GM21381 (cell line): Measurements from ENCODE around the gene MFSD12.

ENCODE experiments used
- ATAC-seq: cut with Tn5 transposase; IDR thresholded peaks from one replicate; pipeline ENCODE4 v1.9.1; 2021; ENCODE audit warnings: mild to moderate bottlenecking, moderate library complexity; ENCODE audit not compliant: unreplicated experiment

MFSD12 gene

DNA sequence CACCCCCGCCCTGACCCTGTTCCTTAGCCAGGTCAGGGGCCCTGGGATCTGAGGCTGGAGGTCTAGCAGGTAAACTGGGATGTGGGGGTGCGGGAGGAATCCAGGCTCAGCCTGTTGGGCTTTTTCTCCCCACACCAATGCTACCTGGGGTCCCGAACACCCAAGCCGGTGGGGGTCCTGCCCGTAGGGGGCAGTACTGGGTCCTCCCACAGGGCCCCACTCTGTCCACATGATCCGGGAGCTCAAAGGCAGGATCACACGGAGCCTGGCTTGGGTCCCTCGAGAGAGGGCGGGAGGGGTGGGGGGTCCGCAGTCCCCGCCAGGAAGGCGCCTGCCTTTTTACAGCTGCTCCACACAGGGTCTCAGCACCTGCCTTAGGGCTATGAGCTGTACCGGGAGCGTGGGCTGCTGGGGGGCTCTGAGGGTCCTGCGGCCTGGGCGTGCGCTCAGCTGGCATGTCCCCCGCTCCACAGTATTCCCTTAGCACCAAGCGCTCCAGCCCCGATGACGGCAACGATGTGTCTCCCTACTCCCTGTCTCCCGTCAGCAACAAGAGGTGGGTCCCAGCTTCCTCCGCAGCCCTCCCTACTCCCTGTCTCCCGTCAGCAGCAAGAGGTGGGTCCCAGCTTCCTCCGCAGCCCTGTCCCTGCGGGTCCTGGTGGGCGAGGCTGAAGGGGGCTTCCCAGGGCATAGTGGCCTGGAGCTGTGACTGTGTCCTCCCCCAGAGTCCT, 30.7 kb downstream of the MFSD12 start:
- ATAC-seq: no peak

DNA sequence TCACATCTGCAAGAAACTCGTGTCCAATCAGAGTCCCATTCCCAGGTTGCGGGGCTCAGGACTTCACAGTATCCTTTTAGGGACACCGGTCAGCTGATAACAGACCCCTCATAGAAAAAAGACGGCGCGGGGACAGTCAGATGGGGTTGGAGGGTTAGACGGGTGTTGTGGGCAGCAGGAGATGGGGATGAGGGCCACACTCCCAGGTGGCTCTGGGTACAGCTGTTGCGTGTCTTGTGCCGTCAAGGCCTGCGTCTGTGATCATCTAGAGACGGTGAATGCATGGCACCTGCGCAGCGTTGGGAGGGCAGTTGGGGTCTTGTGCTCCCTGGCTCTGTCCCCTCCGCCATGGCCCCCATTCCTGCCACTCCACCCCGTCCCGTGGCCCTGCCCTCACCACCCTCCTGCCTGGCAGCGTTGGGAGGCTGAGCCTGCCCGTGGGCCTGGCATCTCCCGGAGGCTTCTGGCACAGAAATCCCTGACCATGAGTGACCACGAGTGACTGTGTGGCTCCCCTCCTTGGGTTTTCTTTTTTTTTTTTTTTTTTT, 32.4 kb downstream of the MFSD12 start:
- no peak for ATAC-seq

DNA sequence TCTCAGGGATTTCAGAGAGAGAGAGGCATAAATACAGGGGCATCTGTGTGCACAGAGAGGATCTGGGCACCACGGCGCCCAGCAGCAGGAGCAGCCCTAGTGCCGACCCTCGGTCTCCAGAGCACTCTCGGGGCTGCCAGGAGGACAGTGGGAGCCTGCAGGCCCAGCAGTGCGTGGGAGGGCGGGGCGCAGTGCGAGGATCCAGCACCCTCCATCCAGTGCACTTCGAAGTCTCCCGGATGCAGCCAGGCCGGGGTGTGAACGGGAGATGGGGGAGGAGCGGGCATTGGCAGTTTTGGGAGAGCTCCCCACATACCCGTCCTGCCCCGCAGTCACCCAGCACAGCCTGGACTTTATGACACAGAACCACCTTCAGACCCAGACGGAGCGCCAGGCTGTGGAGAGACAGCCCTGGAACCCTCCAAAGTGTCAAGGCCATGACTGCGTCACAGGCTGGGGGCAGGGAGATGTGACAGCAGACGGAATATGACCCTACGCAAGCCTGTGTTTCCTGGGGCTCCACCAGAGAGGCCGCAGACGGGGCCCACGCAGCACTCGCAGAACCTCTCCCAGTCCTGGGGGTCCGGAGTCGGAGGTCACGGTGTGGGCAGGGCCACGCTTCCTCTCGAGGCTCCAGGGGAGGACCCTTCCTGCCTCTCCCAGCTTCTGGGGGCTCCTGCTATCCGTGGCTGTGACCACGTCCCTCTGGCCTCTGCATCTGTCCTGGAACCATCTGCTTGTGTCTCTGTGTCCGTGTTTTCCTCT, 33.1 kb downstream of the MFSD12 start:
- no peak for ATAC-seq

DNA sequence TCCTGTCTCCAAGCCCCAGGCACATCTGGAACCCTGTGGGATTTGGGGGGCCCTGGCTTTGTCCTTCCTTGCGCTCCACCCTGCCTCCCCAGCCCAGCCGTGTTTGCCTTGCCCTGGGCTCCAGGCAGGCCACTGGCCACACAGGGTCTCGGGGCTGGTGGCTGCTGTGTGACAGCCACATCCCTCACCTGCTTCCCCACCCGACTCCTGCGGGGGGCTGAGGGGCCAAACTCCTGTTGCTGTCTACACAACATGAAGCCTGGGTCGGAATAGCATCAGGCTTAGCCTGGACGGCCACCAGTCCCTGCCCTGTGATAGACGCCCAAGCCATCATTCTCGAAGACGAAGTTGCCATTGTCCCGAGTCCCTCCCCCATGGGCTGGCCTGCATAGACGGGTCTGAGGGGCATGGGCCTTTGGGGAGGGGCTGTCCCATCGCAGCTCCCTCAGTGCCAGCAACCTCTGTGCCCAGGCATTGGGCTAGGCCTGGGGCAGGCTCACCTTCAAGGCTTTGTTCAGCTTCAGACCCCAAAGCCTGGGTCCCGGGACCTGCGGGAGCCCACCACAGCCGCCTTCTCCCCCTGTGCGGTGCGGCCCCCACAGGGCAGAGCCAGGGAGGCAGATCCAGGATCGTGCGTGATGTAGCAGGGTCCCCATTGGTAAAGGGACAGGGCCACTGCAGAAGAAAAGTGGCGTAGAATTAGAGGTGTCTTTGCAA, 33.9 kb downstream of the MFSD12 start:
- ATAC-seq: no peak

DNA sequence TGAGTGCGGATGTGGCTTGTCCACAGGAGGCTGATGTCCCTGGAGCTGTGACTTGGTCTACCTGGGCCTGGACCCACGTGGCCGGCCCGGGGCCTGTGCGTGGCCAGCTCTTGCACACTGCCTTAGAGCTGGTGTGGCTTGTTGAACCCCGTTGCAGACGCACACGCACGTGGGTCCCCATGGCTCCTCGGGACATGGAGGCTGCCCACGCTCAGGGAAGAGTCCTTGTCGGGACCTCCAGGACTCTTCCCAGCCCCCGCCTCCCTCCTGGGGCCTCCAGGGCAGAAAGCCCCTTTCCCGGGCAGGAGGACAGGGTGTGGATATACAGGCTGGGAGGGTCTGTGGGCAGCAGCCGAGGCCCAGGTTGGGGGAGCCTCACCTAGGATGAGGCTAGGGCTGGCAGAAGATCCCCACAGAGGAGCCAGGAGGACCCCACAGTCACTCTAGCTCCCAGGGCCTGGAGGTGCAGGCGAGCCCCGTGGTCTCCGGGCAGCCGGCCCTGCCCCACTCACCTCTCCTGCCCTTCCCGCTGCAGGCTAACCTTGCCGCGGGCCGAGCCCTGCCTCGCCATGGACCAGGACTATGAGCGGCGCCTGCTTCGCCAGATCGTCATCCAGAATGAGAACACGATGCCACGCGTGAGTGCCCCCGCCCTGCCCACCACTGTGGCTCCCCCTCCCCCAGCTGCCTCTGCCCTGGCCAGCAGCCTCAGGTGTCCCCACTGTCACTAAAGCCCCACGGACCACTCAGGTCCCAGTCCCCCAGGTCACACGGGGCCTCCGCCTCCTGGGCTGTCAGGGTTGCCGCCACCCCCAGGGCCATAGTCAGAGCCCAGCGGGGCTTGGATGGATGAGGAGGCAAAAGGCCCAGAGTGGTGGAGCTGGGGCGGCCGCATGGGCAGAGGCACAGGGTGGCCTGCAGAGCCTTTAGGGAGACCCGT, 34.7 kb downstream of the MFSD12 start:
- no peak for ATAC-seq

DNA sequence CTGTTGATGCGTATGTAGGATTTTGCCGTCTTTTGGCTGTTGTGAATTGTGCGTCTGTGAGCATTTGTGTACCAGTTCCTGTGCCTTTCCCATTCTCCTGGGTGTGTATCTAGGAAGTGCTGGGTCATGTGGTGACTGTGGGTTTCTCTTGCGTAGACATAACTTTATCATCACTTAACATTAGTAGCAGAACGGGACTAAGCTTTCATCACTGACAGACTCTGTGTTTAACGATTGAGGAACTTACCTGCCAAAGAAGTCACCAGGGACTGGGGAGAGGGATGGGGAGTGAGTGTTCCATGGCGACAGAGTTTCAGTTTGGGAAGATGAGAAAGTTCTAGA, 36.3 kb downstream of the MFSD12 start:
- ATAC-seq: no peak

DNA sequence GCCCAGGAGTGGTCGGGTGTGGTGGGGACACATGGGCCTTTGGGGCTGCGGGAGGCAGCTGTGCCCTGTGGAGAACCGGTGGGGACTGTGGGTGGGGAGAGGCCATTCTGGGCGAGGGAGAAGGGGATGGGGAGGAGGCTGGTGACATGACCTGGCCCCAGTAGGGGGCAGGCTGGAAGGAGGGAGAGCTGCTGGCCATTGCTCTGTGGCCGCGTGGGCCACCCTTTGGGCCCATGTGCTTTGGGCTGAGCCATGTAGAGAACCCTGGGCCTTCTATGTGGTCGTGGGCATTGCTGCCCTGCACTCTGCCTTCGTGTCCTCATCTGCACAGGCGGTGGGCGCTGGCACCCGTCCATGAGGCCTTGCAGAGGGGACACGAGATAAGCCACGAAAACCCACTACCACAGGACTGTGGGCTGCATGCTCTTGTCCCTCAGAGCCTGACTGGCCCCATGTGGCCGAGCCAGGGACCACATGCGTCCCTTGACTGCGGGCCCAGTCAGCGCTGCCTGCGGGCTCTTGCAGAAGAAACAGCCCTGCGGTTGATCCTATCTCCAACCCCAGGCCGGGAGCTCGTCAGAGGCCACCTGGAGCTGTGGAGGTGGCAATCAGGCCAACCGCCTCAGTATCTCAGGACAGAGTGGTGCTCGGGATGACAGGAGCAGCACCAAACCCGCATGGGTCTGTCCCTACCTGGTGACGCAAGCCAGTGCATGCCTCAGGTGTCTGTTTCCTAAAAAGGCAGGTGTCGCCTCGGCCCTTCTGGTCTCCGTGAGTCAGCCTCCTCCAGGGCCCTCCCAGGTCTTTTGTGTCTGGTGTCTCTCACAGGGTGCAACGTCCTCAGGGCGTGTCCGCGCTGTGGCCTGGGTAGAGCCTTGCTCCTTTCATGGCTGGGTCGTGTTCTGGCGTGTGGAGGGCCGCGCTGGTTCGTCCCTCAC, 37.0 kb downstream of the MFSD12 start:
- ATAC-seq: no peak

DNA sequence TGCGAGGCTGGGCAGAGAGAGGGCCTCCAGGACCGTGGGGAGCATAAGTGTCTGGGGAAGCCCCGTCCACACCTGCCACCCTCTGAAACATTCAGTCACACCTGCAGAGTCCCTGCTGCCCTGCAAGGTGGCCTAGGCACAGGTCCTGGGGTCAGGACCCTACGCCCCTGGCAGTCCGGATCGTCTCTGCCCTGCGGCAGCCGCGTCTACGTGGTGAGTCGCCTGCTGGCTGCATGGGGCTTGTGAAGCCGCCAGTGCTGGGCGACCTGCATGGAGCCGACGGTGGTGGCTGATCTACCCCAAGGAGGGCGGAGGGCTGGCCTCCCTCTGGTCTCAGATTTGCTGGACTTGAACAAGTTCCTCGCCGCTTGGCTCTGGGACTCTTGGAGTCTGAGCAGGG, 38.3 kb downstream of the MFSD12 start:
- no peak for ATAC-seq

DNA sequence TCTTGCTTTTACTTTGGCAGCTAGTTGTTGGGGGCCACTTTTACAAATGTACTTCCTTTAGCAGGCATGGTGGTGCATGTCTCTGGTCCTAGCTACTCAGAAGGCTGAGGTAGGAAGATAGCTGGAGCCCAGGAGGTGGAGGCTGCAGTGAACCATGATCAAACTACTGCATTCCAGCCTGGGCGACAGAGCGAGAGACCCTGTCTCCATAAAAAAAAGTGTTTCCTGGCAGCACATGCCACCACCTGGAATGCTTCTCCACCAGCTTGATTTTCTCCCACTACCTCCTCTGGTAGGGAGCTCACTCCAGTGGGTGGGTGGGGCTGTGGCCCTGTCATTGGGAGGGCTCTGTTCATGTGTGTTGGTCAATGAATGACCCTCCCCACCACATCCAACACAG, 38.7 kb downstream of the MFSD12 start:
- no peak for ATAC-seq

DNA sequence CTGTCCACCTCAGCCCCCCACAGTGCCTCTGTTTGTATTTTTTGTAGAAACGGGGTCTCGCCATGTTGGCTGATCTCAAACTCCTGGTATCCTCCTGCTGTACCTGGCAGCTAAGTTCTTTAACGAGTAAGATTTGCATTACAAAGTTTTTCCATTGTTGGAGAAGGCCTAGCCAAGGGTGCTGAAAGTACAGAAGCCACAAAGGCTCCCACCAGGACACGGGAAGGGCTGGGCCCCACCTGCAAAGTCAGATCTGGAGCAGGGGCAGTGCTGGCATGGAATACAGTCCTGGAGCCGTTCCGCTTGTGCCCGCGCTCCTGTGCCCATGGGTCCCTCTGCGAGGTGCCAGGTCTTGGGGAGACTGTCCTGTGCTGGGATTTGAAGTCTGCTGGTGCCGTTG, 39.1 kb downstream of the MFSD12 start:
- no peak for ATAC-seq

DNA sequence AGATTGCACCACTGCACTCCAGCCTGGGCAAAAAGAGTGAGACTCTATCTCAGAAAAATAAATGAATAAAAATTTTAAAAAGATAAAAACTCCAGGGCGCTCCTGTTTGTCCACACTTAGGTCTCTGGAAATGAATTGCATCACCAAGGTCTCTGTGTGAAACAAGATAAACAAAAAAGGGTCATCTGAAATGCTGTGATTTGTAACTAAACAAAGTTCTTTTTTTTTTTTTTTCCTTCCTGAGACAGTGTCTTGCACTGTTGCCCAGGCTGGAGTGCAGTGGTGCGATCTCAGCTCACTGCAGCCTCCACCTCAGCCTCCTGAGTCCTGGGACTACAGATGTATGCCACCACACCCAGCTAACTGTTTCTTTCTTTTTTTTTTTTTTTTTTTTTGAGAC, 39.7 kb downstream of the MFSD12 start:
- ATAC-seq: no peak

DNA sequence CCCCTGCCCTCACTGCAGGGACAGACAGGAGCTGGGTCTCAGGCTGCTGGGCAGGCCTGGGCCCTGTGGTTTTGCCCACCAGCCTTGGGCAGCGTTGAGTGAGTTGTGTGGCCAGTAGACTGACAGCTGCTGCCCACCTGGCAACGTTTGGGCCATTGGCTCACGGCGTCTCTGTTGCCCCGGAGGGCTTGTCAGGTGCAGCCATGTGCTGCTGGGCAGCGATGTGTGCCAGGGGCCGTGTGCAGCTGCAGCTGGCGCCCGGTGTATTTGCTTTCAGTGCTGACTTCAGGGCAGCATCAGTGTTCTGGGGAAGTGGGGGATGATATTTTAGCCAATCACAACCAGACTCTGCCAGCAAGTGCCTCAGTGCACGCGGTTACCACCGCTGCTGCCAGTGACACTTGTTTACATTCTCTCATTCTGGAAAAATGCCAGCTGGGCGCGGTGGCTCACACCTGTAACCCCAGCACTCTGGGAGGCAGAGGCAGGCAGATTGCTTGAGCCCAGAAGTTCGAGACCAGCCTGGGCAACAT, 40.6 kb downstream of the MFSD12 start:
- ATAC-seq: no peak

DNA sequence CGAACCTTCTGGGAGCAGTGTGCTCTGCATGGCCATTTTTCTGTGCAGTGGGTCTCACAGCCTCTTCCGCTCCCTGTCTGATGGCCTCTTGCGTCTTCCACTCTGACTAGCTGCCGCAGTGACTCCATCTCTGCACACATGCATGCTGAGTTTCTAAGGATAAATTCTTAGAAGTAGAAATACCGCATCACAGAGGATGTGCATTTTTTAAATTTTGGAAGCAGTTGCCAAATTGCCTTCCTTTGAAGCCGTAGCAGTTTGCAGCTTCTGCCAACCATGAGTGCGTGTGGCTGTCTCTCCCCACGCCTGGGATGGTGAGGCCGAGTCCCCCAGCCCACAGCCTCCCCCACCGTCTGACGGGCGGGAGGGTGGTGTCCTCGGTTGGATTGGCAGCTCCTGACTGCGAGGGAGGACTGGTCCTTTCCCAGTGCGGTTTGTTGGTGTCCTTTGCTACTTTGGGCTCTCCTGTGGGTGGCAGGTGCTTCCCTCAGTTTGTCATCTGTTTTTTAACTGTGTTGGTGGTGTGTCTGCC, 41.4 kb downstream of the MFSD12 start:
- ATAC-seq: no peak

DNA sequence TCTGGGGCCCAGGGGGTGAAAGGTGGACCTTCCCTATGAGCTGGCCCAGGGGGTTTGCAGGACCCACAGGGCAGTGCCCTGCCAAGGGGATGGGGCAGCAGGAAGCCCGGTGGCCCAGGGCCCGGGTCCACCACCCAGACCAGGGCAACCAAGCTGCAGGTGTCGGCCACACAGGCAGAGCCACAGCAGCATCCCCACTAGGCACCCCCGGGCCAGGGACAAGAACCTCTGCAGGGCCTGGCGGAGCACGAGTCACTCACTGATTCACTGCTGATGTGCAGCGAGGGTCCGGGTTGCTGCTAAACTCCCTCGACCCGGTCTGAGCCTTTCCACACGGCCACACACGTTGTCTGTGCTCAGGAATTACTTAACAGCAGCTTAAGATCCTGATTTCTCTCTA, 42.5 kb downstream of the MFSD12 start:
- ATAC-seq: no peak

DNA sequence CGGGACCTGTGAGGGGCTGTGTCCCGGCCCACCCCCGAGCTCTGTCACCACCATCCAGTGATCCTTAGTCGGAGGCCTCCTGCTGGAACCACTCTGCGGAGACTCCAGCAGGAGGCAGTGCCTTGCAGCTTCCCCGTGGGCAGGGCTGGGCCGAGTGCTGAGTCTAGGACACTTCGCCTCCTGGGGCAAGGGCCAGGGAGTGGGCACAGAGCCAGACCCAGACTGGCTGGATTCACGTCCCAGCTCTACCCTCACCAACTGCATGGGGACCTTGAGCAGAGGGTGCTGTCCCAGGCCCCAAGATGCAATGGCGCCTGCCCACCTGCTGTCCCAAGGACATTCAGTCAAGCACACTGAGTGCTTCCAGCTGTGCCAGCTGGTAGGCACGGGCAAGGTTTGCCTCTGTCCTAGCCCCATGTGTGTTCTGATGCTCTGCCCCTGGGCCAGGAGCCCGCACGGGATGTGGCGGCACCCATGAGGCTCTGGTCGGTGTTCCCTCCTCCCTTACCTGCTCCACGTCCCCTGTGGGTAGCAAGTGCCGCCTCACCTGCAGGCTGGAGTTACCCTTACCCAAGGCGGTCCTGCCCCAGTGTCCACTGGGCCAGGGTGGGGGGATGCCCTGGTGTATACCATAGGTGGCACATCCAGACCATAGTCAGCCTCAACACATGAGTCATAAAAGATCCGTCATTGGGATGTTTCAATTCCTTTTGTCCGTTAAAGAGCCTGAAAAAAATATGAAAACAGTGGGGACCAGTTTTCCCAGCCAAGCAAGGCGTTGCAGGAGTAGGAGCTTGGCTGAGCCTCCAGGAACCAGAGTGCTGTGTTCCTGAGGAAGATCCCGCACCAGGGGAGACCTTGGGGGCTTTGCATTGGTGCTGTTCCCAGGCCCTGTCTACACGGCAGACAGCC, 43.9 kb downstream of the MFSD12 start:
- no peak for ATAC-seq

DNA sequence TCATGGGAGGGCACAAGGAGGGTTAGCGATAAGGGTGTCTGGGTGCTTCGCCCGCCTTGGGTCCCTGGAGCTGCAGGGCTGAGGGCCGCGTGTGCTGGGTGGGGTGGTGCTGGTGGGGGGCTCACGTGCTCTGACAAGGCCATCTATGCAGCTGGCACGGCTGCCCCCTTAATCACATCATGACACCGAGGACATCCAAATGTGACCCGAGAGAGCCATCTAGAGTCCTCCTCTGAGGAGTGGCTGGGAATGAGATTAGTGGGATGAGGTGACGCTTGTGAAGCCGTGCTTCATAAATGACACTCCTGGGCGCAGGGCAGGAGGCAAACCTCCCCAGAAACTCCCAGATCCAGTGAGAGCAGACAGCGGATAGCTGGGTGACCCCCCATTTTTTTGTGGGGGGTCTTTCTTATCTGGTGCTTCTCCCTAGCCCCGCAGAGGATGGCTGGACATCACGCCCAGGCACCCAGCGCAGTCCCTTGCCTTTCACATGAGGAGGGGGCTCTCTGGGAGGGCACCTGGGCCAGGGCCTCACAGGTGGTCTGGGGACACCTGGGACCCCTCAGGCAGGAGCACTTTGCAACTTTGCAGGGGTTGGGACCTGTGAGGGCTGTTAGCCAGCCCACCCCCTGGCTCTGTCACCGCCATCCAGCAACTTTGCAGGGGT, 44.7 kb downstream of the MFSD12 start:
- no peak for ATAC-seq

DNA sequence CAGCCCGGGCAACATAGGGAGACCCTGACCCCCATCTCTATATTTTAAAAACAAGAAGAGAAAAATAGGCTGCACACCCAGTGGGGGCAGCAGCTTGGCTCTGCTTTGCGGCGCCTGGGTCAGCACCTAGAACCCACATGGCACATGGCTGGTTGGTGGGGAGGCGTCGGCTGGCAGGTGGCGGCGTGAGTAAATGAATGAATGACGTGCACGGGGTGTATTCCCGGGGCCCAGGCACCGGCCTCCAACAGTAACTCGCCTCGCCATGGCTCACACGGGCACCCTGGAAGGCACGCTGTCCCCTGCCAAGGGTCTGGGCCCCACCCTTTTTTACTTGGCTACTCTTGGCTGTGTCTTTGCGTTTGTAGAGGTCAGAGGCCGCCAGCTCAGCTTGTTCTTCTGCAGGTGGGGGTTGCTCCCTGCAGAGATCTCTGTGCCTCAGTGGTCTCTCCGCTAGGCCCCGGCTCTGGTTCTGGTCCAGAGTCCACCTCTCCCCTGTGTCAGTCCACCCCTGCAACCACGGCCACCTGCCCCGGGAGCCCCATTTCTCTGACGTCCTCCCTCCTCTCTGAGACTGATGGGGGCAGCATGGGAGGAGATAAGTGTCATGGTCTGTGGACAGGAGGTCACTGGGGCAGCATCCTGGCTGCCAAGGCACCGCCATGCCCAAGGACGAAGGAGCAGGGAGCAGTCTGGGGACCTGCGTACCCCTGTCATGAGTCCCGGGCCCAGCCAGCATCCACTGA, 45.7 kb downstream of the MFSD12 start:
- no peak for ATAC-seq
